Measurements from ENCODE around the gene SUV39H1.

SUV39H1 gene

DNA sequence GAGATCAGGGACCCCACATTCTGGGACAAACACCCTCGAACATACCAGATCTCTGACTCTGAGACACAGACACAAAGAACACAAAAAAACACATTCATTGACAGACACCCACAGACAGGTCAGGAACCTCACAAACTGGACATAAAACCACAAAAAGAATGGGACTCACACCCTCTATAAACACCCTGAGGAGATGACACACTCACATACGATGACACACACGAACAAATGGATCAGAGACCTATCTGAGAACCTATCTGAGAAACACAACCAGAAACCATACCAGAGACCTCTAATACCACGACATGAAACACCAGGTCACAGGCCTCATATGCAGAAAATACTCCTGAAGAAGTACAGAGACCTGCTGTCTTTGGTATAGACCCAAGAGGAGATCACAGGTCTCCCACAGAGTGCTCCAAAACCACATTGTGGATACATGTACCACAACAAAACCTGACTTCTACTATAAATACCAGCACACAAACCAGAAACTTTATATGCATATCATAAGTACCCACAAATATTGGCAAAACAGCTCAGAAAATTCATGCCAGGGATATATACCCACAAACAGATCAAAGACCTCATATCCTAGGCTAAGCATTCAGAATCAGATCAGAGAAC lies 19.5 kb downstream of the SUV39H1 start:
- DNase-seq = no peak

DNA sequence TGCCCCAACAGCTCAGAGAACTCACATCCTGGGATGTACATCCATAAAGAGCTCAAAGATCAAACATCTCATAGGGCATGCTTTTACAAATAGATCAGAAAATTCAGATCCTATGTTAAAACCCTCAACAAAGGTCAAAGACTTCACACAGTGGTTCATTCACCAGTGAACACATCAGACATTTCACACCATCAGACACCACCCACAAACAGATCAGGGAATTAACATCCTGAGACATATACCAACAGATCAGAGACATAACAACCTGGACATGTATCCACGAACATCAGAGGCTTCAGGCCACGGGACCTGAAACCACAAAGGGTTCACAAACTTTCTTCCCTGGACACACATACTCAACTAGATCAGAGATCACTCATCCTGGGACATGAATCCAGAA lies 23.4 kb downstream of the SUV39H1 start:
- no peak for DNase-seq

DNA sequence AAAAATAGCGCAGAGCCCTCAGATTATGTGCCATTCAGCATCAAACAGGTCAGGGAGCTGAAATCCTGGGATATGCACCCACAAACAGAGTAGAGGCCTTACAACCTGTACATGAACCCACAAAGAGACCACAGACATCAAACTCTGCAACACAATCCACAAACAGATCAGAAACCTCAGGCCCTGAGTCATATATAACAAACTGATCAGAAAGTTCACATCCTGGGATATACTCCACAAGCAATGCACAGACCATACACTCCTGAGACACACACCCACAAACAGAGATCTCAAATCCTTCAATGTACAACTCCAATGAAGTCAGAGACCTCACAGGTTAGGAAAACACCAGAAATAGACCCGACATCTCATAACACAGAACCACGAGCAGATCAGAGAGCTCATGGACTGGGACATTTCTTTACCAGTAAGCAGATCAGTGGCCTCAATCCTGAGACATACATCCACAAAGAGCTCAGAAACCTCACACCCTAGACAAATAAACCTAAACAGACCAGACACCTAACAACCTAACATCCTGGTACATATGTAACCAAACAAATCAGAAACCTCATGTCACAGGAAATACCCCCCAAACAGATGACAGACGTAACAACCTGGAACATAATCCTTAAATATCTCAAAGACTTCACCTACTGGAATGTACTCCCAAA lies 24.2 kb downstream of the SUV39H1 start:
- no peak for DNase-seq

DNA sequence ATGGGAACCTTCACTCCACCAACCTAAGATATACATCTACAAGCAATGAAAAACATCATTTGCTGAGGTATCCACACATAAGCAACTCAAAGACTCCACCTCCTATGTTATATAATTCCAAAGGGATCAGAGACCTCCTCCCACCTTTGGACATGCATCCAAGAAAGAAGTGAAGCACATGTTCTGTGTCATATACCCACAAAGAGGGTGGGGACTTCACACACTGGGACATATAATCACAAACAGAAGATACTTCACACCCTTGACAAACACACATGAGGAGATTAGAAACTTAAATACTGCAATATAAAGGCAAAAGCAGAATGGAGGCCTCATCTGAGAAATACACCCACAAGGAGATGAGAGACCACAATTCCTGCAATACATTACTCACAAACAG lies 25.4 kb downstream of the SUV39H1 start:
- DNase-seq = no peak

DNA sequence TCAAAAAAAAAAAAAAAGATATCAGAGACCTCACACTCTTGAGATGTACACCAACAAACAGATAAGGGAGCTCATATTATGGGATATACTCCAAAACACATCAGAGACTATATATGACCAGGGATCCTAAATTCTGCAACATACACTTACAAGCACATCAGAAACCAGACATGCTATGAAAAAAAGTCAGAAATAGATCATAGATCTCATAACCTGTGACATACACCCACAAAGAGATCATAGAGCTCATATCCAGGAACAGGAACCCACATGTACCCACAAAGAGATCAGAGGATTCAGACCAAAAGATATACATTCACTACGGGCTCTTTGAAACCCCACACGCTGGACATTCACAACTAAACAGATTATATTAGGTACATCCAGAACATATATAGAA lies 30.1 kb downstream of the SUV39H1 start:
- no peak for DNase-seq

DNA sequence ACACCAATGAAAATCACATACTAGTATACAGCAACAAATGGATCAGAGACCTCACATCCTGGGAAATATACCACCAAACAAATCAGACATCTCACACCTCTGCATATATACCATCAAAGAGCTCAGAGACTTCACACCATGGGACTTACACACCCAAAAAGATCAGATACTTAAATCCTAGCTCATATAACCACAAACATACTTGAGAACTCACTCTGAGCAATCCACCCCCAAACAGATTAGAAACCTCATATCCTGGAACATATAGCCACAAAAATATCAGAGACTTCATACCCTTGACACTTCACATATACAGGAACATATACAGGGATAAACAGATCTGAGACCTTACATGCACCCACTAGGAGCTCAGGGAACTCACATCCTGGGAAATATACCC lies 32.1 kb downstream of the SUV39H1 start:
- no peak for DNase-seq

DNA sequence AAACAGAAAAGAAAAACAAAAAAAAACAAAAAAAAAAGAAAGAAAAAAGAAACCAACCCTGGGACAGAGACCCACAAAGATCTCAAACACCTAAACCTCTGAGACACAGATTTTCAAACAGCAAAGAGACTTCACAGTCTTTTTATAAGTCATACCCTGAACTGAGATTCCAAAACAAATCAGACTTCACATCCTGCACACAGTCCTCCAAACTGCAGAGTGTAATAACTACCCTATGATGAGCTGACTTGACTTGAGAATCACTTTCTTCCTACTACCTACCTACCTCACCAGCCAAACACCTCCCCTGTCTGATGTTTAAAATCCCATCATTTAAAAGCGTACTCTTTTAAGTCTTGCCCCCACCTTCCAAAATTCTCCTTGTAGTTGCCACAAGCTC lies 39.8 kb downstream of the SUV39H1 start:
- DNase-seq = no peak

DNA sequence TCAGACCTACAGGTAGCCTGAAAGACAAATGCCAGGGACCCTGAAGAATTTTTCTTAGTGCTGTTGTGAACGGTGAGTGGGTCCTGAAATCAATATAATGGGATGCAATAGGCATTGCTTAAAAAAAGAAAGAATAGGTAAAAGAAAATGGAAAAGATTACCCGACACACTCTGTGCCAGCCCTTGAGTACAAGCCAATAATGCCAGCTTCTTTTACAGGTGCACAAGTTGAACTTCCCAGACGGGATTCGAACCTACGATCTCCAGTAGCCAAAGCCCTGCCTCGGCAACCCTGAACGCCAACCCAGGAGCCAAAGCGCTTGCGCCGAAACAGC lies 40.3 kb downstream of the SUV39H1 start:
- DNase-seq = no peak

DNA sequence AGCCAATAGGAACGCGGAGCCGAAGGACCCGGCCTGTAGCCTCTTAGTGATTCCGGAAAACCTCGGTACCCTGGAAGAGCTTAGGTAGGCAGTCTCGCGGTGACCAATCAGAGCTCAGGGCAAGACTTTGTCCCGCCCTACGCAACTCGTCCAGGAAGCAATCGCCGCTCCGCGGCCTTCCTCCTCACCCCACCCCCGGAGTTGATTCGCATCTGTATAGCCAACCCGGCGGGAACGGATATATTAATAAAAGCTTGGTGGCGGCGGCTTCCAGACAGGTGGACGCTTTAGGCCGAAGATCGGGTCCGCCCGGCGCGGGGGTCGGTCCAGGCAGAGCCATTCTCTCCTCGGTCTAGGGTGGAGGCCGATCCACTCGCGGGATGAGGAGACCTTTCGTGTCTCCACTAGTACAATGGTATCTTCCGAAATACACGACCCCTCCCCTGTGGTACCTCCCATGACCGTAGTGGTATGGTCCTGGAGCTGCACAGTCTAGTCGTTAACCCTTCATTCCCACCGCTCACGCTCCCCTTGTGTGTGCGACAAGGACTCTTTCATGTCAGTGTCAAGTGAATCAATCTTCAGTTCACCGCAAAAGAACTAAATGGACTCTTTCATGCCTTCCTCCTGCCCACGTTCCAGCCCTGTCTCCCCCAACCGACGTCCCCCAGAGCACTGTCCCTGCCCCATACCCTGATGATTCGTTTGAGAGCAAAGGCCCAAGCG lies 40.8 kb downstream of the SUV39H1 start:
- peak; percentile 86 for DNase-seq

DNA sequence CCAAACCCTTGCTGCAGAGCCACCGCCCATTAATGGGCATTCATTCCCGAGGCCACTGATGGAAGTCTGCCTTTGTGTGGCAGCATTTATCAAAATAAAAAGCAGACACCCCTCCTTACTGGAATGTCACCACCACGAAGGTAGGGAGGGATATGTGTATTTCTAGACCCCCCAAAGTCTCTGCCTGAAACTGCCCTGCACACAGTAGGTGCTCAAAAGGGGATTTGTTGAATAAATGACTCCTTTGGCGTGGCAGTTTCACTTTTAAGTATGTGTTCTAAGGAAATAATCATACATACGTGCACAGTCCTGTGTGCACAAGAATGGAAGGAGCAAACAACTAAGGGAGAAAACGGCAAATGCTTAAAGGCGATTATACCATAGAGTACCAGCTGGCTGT lies 41.4 kb downstream of the SUV39H1 start:
- no peak for DNase-seq

DNA sequence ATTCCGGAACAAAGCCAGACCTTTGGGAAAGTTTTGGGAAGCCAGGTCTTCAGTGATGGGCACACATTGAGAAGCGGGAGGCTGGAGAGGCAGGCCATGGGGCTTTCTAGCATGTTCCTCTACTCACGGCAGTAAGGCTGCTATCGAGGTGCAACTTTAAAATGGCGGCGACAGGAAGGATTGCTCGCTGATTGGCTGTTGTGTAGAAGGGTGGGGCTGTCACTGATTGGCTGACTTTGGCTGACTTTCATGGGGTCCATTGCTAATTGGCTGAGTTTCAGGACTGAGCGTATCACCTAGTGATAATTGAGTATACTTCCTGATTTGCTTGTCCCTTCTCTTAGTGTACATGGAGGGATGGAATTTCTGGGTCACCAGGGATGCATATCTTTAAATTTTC lies 45.3 kb downstream of the SUV39H1 start:
- DNase-seq = no peak

DNA sequence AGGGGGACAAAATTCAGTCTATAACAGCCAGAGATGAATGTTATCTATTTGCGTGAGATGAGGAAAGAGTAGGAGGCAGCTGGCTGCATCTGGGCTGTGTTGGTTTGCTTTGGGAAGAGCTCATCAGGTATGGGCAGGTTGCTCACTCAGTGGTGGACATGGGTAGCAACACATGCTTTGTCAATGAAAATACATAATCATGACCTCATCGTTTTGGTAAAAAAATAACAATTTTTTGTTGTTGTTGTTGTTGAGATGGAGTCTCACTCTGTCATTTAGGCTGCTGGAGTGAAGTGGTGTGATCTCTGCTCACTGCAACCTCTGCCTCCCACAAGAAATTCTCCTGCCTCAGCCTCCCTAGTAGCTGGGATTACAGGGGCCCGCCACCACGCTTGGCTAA lies 48.7 kb downstream of the SUV39H1 start:
- no peak for DNase-seq

DNA sequence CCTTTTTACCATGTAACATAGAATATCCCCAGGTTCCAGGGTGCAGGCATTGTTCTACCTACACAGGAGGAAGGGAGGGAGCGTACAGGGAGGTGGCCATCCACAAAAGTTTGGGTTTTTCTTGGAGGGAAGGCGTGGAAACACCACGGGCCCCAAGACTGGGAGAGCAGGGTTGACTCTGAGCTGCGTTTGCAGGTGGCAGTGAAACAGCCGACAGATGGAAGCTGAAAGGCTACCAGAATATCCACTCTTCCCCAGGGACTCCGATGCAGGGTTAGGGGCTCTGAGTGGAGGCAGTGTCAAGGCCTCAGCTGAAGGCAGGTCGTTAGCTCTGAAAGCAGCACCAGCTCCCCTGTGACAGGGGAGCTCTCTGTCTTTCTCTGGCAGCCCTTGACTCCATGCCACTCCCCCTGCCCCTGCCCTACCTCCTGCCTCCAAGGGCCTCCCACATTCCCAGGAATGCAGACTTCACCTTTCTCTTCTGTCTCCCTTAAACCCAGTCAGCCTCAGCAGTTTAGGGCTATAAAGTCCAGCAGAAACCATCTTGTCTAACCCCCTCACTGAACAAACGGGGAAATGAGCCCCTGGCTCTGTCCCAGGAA lies 51.0 kb downstream of the SUV39H1 start:
- DNase-seq = no peak

DNA sequence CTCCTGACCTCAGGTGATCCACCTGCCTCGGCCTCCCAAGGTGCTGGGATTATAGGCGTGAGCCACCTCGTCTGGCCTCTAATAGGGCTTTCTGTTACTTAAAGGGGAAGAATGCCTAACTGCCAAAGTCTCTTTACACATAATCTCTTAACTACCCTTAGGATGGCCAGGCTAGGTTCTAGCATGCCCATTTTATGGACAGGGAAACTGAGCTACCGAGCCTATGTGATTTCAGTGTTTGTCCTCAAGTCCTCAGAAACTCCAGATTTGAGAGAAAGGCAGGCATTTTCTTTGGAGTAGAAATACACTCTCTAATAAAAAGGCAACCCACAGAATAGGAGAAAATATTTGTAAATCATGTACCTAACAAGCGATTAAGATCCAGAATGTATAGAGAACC lies 52.6 kb downstream of the SUV39H1 start:
- no peak for DNase-seq

DNA sequence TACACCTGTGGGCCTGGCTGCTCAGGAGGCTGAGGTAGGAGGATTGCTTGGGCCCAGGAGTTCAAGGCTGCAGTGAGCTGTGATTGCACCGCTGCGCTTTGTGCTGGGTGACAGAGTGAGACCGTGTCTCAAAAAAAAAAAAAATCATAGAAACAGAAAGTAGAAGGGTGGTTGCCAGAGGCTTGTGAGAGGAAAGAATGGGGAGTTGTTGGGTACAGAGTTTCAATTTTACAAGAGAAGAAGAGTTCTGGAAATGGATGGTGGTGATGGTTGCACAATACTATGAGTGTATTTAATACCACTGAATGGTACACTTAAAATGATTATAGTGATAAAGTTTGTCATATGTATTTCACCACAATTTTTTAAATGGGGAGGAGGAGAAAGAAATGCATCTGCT lies 54.8 kb downstream of the SUV39H1 start:
- DNase-seq = no peak

DNA sequence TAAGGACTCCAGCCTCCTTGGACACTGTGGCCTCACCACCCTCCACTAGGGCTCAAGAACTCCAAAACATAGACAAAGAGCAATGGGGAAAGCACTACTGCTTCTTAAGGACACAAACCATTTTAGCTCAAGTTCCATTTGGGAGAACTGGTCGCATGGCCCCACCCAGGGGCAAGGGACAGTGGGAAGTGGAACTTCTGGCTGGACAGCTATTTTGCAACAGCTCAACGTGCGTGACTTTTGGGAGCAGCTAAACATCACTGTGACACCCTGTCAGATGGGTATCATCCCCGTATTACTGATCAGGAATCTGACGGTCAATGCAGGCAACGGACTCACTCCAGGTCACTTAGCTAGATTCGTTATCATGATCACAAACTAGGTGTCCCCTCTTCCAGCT lies 56.0 kb downstream of the SUV39H1 start:
- DNase-seq = no peak

DNA sequence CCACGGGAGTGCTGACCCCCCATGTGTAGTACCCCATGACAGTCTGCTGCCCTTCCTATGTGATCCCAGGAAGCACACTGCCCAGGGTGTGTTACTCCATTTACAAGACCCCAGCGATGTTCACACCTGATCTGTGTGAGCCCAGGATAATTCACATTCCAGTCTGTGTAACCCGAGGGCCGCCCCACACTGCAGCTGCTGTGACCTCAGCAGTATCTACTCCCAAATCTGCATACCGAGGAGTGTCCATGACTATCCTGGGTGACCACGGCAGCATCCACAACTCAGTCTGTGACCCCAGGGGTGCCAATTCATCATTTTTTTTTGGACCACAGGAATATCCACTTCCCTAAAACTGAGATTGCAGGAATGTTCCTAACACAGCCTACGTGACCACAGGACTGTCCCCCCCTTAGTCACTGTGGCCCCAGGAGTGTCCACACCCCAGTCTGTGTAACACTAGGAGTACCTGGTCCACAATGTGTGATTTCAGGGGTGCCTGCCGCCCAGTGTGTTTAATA lies 57.2 kb downstream of the SUV39H1 start:
- no peak for DNase-seq

DNA sequence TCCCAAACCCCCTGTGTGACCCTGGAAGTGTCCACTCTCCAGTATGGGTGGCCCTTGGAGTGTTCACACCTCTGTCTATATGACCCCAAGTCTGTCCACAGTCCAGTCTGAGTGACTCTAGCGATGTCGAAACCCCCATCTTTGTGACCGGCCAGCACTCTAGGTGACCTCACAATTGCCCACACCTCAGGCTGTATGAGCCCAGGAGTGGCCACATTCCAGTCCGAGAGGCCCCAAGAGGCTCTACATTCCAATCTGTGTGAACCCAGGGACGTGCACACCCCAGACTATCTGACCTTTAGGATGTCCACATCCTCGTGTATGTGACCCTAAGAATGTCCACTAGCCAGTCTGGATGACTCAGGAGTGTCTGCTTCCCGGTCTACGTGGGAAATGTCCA lies 57.7 kb downstream of the SUV39H1 start:
- no peak for DNase-seq
